NCI-H226 (cell line): ENCODE data around the gene CD6.
A peak's percentile ranks its signal among the peaks of the same experiment; 100 is the strongest.

Experiments
- DNase-seq: peaks from one replicate; pipeline ENCODE4 v3.0.0-alpha.2; 2015

CD6 gene, protein sequence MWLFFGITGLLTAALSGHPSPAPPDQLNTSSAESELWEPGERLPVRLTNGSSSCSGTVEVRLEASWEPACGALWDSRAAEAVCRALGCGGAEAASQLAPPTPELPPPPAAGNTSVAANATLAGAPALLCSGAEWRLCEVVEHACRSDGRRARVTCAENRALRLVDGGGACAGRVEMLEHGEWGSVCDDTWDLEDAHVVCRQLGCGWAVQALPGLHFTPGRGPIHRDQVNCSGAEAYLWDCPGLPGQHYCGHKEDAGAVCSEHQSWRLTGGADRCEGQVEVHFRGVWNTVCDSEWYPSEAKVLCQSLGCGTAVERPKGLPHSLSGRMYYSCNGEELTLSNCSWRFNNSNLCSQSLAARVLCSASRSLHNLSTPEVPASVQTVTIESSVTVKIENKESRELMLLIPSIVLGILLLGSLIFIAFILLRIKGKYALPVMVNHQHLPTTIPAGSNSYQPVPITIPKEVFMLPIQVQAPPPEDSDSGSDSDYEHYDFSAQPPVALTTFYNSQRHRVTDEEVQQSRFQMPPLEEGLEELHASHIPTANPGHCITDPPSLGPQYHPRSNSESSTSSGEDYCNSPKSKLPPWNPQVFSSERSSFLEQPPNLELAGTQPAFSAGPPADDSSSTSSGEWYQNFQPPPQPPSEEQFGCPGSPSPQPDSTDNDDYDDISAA

DNA sequence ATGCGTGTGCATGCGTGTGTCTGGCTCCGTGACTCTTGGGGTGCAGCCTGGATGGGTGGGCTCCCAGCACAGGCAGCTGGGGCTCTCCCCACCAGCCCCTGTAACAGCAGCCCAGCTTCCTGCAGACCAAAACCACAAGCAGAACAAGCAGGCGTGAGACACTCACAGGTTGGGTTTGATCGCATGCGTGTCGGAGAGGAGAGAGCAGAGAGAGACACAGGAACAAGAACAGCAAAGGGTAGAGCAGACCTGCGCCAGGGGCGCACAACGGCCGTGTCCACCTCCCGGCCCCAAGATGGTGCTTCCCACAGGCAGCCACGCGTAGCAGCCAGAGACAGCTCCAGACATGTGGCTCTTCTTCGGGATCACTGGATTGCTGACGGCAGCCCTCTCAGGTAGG, at the start of gene CD6:
Gene CD6 (plus strand): TSS at position 161 of the 400 bp plus-strand sequence. CDS start 186 bp downstream, at position 347.
- no peak for DNase-seq

DNA sequence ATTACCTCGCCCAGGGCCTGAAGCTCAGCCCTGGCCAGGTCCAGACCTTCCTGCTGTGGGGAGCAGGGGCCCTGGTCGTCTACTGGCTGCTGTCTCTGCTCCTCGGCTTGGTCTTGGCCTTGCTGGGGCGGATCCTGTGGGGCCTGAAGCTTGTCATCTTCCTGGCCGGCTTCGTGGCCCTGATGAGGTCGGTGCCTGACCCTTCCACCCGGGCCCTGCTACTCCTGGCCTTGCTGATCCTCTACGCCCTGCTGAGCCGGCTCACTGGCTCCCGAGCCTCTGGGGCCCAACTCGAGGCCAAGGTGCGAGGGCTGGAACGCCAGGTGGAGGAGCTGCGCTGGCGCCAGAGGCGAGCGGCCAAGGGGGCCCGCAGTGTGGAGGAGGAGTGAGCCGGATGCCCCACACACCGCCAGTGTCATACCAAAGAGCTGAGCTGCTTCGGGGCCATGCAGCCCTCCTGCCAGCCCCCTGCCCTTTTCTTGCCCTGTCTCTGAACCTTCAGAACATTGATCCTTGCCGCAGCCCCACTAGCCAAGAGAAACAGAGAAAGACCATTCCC, 49.6 kb upstream of the CD6 start:
- no peak for DNase-seq

DNA sequence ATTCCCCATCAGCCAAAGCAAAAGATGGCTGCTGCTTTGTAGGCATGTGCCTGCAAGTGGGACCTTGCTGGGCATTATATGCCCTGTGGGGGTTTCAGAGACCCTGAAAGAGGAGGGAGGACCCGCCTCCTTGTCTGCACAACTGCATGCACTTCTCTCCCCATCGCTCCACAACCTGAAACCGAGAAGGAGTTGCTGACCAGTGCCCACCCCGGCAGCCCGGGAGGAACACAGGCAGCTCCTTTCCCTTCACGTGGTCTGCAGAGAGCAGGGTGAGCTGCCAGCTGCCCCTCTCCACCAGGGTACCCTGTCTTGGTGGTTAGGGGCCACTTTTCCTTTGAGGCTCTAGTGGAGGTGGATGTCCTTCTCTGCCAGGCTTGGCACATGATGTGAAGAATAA, 48.6 kb upstream of the CD6 start:
- no peak for DNase-seq

DNA sequence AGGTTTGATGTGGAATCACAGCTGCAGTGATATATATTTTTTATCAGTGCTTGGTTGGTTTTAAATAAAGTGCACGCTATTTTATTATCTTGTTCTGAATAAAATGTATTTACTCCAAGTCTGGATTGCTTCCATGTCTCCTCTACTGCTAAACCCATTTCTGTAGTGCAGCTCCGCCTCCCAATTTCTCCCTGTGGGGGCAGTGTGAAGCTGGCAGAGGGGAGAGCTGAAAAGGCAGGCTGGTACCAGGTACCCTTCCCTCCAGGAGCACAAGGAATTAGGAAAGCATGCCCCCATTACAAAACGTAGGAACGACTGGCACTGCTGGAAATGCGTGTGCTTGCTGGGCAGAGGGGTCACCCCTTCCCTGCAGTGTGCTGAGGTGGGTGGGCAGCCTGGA, 48.2 kb upstream of the CD6 start:
- DNase-seq, result peak; percentile 26

DNA sequence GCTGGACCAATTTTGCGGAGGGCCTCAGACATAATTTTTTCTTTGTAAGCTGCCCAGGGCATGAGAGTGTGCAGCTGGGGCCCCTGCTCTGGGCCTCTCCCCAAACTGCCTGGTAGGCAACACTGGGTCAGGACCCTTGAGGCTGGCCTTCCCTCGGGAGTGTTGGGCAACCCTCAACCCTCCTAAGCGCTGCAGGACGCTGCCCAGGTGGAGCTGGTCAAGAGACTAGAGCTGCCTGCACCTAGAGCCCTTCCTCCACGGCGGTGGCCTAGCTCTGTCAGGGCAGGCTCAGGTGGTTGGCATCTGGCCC, 47.7 kb upstream of the CD6 start:
- DNase-seq, result no peak

DNA sequence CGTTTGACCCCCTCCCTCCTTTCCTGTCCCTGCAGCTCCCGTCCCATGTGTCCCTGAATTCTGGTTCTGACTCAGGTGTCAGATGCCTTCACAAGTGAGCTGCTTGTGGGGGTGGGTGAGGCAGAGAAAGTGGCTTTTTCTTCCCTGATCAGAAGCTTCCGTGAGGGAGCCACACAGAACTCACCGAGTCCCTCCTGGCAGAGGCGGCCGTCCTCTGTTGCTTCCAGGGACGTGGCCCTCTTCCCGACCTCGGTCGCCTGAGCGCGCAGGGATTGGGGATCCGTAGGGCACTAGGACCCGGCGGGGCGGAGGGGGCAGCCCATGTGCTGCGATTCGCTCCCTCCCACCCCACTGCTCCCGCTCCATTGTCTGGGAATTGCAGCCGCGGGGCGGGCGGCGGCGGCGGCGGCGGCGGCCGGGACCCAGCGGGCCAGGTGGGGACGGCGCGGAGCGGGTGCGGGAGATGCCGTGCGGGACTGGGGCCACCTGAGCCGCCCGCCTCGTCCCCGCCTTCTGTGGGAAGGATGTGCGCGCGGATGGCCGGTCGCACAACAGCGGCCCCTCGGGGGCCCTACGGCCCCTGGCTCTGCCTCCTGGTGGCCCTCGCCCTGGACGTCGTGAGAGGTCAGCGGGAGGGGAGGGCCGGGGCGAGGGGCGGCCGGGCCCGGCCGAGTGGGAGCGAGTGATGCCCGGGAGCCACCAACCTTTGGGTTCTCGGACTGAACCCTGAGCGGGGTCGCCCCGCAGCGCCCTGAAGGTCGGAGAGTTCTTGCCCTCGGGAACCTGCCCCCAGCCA, 47.2 kb upstream of the CD6 start, which contains the start of gene TMEM132A:
Gene TMEM132A (plus strand): TSS at position 351 of the 796 bp plus-strand sequence. CDS start 174 bp downstream, at position 525.
- peak; percentile 74 for DNase-seq

DNA sequence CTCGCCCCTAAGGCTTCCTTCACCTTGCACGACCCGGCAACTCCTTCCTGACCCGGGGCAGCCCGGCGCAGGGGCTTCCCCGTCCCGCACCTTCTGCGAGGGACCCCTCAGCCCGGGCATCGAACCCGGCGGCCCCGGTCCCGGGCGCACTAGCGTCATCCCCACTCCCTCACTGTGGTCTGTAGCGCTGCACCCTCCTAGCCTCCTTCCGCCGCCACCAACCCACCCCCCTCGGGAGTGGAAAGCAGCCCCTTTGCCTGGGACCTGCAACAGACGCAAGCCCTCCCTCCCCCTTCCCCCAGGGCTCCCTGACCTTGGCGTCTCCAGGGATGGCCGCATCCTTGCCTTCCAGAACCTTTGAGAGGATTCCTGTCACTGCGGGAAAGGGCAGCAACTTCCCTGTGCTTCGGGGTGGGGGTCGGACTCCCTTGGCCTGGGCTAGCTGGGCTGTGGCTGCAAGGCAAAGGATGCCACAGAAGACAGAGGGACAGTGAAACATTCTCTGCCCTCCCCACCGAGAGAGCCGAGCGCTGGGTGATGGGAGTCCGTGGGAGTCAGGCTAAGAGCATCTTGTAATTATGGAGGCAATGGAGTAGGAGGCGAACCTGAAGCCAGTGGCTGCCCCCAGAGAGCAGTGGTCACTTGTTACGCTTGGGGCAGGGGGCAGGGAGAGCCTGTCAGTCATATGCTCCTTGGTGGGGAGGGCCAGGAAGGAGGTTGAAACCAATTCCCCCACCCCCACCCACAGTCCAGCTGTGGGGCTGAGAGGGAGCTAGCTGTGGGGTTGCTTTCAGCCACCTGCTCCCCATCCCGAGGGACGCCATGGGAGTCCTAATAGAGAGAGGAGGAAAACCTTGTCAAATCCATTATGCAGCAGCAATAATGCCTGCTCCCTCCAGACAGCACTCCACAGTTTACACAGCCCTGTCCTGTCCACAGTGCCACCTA, 46.3 kb upstream of the CD6 start:
- DNase-seq, result no peak

DNA sequence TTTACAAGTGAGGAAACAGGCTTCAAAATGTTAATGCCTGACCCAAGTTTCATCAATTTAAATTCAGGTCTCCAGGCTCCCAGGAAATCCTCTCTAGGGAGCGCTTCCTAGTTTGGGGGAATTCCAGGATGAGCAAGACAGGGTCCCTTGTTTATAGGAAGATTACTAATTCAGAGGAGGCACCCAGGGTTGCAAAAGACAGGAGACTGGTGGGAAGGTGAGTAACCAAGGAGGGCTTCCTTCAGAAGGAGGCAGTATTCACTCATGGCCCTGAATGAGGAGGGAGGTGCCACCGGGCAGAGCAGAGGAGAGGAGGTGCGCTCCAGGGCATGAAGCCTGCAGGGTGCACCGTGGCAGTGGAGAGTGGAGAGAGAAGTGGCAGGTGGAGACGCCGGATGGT, 45.6 kb upstream of the CD6 start:
- peak; percentile 94 for DNase-seq

DNA sequence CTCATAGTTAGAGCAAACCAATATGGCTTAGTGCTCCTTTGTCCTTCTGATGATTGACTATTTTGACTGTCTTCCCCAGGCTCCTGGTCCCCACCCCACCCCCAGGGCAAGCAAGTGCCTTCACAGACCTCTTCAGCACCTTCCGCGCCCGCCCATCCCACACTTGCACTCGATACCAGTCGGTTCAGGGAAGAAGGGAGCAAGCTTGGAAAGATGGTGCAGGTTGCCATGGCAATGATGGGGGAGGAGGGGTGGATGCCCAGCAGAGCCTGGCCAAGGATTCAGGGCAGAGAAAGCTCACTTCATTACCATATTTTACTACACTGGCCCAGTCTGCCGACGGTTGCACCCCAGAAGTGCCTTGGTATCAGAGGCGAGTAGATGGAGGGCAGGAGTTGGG, 45.0 kb upstream of the CD6 start:
- DNase-seq, result no peak

DNA sequence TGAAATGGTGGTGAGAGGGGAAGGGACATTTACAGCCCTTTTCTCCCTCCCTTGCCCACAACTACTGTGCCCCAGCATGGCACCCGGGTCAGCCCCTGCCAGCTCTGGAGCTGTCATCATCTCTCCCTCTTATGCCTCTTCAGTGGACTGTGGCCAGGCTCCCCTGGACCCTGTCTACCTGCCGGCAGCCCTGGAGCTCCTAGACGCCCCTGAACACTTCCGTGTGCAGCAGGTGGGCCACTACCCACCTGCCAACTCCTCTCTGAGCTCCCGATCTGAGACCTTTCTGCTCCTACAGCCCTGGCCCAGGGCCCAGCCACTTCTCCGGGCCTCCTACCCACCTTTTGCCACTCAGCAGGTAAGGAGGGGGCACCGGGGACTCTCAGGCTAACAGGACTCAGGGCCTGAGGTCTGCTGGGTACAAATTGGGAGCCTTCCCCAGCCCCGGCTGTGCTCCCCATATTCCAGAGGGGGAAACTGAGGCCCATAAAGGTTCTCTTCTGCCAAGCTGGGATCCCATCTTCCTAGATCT, 44.4 kb upstream of the CD6 start:
- no peak for DNase-seq

DNA sequence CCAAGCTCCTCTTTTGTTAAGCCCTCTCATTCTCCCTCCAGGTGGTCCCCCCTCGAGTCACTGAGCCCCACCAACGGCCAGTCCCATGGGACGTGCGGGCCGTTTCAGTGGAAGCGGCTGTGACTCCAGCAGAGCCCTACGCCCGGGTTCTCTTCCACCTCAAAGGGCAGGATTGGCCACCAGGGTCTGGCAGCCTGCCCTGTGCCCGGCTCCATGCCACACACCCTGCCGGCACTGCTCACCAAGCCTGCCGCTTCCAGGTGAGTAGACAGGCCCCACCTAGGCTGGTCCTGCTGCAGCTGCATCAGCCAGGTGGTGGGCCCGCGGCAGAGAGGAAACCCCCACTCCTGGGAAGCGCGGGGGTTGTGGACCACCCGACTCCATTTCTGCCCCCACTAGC, 43.9 kb upstream of the CD6 start:
- no peak for DNase-seq

DNA sequence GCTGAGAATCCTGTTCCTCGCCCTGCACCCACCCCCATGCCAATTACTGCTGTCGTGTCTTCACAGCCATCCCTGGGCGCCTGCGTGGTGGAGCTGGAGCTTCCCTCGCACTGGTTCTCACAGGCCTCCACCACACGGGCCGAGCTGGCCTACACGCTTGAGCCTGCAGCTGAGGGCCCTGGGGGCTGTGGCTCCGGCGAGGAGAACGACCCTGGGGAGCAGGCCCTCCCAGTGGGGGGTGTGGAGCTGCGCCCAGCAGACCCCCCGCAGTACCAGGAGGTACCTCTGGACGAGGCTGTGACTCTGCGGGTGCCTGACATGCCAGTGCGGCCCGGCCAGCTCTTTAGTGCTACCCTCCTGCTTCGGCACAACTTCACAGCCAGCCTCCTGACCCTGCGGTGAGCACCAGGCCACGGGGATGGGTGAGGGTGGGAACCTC, 42.9 kb upstream of the CD6 start:
- DNase-seq, result no peak

DNA sequence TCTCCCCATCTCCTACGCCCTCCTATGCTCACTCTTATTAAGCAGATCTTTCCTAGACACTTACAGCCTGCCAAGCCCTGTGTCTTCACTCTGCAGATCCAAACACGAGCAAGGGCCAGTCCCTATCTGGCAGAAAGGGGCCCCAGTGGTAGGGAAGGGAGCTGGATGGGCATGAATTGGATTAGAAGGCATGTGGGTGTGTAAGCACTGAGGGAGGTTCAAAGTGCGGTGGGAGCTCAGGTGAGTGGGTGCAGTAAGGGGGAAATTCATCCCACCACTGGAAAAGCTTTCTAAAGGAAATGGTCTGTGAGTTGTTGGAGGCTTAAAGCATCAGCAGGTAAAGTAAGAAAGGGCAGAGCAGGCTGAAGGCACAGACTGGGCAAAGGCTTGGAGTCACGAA, 41.7 kb upstream of the CD6 start:
- DNase-seq, result no peak

DNA sequence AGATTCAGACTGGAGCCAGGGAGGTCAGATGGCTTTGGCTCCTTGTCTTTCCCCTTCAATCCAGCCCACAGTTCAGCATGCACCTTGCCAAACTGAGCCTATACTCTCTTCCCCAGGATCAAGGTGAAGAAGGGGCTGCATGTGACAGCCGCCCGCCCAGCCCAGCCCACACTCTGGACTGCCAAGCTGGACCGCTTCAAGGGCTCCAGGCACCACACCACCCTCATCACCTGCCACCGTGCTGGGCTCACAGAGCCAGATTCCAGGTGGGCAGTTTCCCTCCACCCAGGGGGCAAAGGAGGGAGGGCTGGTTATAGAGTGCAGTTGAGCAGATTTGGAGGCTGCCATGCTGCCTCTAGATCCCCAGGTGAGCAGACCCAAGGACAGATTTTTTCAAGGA, 41.1 kb upstream of the CD6 start:
- no peak for DNase-seq

DNA sequence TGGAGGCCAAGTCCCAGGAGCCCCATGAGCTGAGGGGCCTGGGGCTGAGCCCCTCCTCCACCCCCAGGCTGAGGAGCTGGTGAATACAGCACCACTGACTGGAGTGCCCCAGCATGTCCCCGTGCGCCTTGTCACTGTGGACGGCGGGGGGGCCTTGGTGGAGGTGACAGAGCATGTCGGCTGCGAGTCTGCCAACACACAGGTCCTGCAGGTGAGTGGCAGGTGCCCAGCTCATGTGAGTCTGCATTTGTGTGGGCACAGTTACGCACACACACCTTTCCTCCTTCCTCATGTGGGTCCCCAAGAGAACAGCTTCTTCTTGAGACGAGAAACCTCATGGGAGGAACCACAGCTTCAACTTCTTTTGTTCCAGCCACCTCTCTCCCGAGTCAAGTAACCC, 39.6 kb upstream of the CD6 start:
- no peak for DNase-seq

DNA sequence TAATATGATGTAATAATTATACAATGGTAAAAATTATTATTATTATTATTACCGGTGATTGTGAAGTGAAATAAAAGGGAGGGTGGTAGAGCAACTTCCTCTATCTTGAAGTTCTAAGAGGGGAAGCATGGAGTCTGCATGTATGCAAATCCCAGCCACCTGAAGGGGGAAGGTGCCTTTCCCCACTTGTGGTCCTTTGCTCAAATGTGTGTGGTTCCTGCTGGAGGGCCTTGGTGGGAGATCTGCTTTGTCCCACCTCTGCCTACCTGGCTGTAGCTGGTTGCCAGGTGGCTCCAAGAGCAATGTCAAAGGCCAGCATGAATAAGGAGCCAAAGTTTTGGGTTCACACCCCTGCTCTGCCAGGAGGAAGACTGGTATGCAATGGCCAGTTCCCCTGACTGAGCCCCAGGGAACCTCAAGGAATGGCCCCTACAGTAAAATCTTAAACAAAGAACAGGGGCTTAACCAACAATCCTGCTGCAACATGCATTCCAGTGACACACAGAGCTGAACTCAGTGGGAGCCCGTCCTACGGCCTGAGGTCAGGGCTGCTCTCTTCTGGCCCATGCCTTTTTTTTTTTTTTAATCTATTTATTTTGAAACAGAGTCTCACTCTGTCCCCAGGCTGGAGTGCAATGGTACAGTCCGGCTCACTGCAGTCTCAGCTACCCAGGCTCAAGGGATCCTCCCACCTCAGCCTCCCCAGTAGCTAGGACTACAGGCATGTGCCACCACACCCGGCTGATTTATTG, 38.7 kb upstream of the CD6 start:
- no peak for DNase-seq

DNA sequence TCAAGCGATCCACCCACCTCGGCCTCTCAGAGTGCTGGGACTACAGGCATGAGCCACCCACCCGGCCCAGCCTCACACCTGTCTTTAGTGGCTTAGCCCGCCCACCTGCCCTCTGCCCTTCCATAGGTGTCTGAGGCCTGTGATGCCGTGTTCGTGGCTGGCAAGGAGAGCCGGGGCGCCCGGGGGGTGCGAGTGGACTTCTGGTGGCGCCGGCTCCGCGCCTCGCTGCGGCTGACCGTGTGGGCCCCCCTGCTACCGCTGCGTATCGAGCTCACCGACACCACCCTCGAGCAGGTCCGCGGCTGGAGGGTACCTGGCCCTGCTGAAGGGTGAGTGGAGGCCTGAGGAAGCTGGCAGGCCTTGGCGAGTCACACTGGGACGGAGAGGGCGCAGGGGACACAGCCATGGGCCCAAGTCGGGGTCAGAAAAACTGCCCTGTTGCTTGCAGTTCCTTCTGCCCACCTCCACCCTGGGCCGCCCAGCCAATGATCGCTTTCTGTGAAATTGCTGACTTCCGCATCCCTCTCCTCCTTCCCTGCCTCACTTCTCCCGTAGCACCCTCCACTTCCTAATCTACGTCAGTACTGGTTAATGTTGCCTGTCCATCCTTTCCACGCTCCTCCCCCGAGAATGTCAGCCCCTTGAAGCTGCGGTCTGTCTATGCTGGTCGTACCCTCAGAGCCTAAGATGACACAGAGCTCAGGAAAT, 37.9 kb upstream of the CD6 start:
- no peak for DNase-seq

DNA sequence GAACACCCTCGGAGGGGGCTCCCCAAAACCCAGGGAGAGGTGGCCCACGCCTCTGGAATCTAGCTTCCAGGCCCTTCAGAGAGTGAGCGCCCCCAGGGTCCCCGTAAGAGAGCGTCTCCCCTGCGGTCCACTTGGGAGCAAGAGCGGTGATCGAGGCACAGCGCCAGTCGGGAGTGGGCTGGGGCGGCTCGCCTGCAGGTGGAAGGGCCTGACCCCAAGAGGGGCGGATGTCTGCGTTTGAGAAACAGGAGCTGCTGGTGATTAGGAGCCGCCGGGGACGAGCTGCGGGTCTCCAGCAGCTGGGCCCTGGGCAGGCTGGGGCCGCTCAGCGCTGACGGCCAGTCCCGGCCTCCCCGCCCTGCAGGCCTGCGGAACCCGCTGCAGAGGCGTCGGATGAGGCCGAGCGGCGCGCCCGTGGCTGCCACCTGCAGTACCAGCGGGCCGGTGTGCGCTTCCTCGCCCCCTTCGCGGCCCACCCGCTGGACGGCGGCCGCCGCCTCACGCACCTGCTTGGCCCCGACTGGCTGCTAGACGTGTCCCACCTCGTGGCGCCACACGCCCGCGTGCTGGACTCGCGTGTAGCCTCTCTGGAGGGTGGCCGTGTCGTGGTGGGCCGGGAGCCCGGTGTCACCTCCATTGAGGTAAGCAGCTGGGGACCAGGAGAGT, 37.2 kb upstream of the CD6 start:
- no peak for DNase-seq

DNA sequence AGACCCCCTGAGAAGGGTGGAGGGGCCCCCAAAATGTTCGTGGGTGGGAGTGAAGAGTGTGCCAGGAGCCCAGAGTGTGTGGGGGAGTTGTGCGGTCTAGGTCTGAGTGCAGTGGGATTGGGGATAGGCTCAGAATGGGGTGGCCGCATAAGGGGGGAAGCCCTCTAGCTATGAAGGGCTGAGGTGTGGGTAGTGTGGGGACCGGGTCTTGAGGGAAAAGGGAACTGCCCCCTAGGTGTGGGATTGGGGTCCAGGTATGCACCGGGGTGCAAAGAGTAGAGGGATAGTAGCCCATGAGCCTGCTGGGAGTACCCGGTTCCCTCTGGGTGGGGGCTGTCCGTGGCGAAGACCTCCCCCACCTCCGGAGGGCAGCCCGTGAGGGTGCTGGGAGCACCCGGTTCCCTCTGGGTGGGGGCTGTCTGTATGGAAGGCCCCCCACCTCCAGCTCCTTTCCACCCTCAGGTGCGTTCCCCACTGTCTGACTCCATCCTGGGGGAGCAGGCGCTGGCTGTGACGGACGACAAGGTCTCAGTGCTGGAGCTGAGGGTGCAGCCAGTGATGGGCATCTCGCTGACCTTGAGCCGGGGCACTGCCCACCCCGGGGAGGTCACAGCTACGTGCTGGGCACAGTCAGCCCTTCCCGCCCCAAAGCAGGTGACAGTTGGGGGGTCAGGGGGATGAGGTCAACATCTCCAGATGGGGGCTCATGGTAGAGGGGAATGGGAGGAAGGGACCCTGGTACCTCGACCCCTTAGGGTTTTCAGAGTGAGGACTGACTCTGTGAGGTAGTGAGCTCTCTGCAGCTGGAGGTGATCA, 36.5 kb upstream of the CD6 start:
- no peak for DNase-seq
